GM12878 (cell line): ENCODE measurements around the gene MYOCOS. TPM values are rescaled to one million over a fixed set of nuclear protein-coding genes. Genes with fewer than 3 reads are reported as not detected.
A peak's percentile ranks its signal among the peaks of the same experiment; 100 is the strongest.

Source experiments
- ATAC-seq: fragments of 200-7000 bp; cut with Tn5 transposase; 3 replicates; pipeline ENCODE4 v1.9.1; 2020; ENCODE audit warnings: mild to moderate bottlenecking, moderate library complexity
- BruUV-seq: library from RNA; stranded (reverse); fragments of 400-500 nt; replicated peaks from 2 replicates; lab custom pipeline; 2021; lab: Mats Ljungman, UMichigan
- CTCF ChIA-PET: fragments of 300-600 bp; sonication (Branson Sonifier 250); formaldehyde crosslinking; extraction: SDS; loops from one replicate; lab custom pipeline; 2021; ENCODE audit warnings: inconsistent platforms; lab: Yijun Ruan, JAX
- POLR2A ChIA-PET: fragments of 350-600 bp; formaldehyde crosslinking; extraction: SDS; loops from one replicate; lab custom pipeline; 2021; ENCODE audit warnings: inconsistent platforms; lab: Charles Lee
- RAD21 ChIA-PET: fragments of 300-600 bp; sonication (Branson Sonifier 250); formaldehyde crosslinking; loops from one replicate; lab custom pipeline; 2023; ENCODE audit warnings: antibody characterized with exemption; ENCODE audit not compliant: unreplicated experiment; lab: Charles Lee
- SMC1A ChIA-PET: fragments of 300-600 bp; sonication (Branson Sonifier 250); formaldehyde crosslinking; loops from one replicate; lab custom pipeline; 2023; ENCODE audit not compliant: unreplicated experiment, uncharacterized antibody; lab: Charles Lee
- DNase-seq: peaks from one replicate; pipeline ENCODE4 v3.0.0-alpha.2; 2011; ENCODE audit warnings: low read depth, low spot score
- FAIRE-seq: peaks from 3 replicates; lab custom pipeline; 2011; peaks lifted over from hg19 to GRCh38; lab: Jason Lieb, UNC
- H2AFZ ChIP-seq: 2 replicates; pipeline ENCODE4 v1.6.0; 2011; ENCODE audit warnings: low read depth, low read length, control low read depth; ENCODE audit not compliant: control insufficient read depth
- H3K27ac ChIP-seq: 2 replicates; pipeline ENCODE4 v1.5.1; 2011; ENCODE audit warnings: control low read depth; ENCODE audit not compliant: control insufficient read depth, insufficient read depth
- H3K27me3 ChIP-seq, 2 experiments: replicated peaks in 1 of 2; 2 replicates each; pipeline versions ENCODE4 v1.6.0 to v1.6.1; 2011; ENCODE audit warnings: low read length in 1 of 2; ENCODE audit not compliant: control insufficient read depth in 2 of 2, insufficient read depth in 2 of 2
- H3K36me3 ChIP-seq, 2 experiments: 2 replicates each; pipeline ENCODE4 v1.5.1; 2011; ENCODE audit warnings: low read length in 1 of 2; ENCODE audit not compliant: control insufficient read depth in 2 of 2, insufficient read depth in 2 of 2
- H3K4me1 ChIP-seq: 2 replicates; pipeline ENCODE4 v1.6.1; 2011; ENCODE audit warnings: mild to moderate bottlenecking, low read length, moderate library complexity, mixed read lengths; ENCODE audit not compliant: control insufficient read depth, insufficient read depth
- H3K4me2 ChIP-seq: 2 replicates; pipeline ENCODE4 v1.6.0; 2011; ENCODE audit warnings: control low read depth; ENCODE audit not compliant: control insufficient read depth, insufficient read depth
- H3K4me3 ChIP-seq: fragments of 200-600 bp; sonication (generic); 2 replicates; pipeline ENCODE4 v1.5.1; 2016
- H3K79me2 ChIP-seq: 2 replicates; pipeline ENCODE4 v1.6.0; 2011; ENCODE audit warnings: low read length; ENCODE audit not compliant: control insufficient read depth, insufficient read depth
- H3K9ac ChIP-seq: 2 replicates; pipeline ENCODE4 v1.8.0; 2011; ENCODE audit warnings: low read length, control low read depth, mixed read lengths; ENCODE audit not compliant: control insufficient read depth, insufficient read depth
- H3K9me3 ChIP-seq: replicated peaks from 3 replicates; pipeline ENCODE4 v1.5.1; 2011; ENCODE audit warnings: mild to moderate bottlenecking, low read length; ENCODE audit not compliant: control insufficient read depth, insufficient read depth
- H4K20me1 ChIP-seq: 2 replicates; pipeline ENCODE4 v1.6.0; 2011; ENCODE audit not compliant: control insufficient read depth, insufficient read depth
- ATF7 ChIP-seq: fragments of 450-650 bp; IDR thresholded peaks from 2 replicates; pipeline ENCODE4 v1.6.1; 2016; ENCODE audit warnings: low read depth, mild to moderate bottlenecking
- BACH1 ChIP-seq: fragments of 450-650 bp; IDR thresholded peaks from 2 replicates; pipeline ENCODE4 v1.6.1; 2017; ENCODE audit warnings: mild to moderate bottlenecking, borderline replicate concordance
- BCL11A ChIP-seq: IDR thresholded peaks from 2 replicates; pipeline ENCODE4 v1.6.1; 2011; ENCODE audit warnings: low read depth, low read length
- BHLHE40 ChIP-seq, 2 experiments: fragments of 450-650 bp in 1 of 2; IDR thresholded peaks; 2 replicates each; pipeline ENCODE4 v1.6.1; 2011 to 2017; ENCODE audit warnings: low read depth in 2 of 2, borderline replicate concordance in 1 of 2, improper control_type of control experiment in 1 of 2, low read length in 1 of 2, mild to moderate bottlenecking in 1 of 2
- BRCA1 ChIP-seq: IDR thresholded peaks from 2 replicates; pipeline ENCODE4 v1.6.1; 2011; ENCODE audit warnings: low read depth, low read length, improper control_type of control experiment
- CEBPB ChIP-seq, 2 experiments: fragments of 150-350 bp in 1 of 2; IDR thresholded peaks; 2 replicates each; pipeline ENCODE4 v1.6.1; 2012 to 2014; ENCODE audit warnings: low read depth in 2 of 2, low read length in 2 of 2, borderline replicate concordance in 1 of 2, inconsistent platforms in 1 of 2
- DPF2 ChIP-seq: fragments of 450-650 bp; IDR thresholded peaks from 2 replicates; pipeline ENCODE4 v1.6.1; 2017; ENCODE audit warnings: mild to moderate bottlenecking
- IKZF1 ChIP-seq: fragments of 450-650 bp; conservative IDR thresholded peaks from 2 replicates; pipeline ENCODE4 v1.6.1; 2017; ENCODE audit warnings: antibody characterized with exemption, mild to moderate bottlenecking
- IKZF2 ChIP-seq, 2 experiments: fragments of 450-650 bp; IDR thresholded peaks; 2 replicates each; pipeline ENCODE4 v1.6.1; 2017; ENCODE audit warnings: mild to moderate bottlenecking in 2 of 2, moderate library complexity in 2 of 2
- MLLT1 ChIP-seq: fragments of 450-650 bp; IDR thresholded peaks from 2 replicates; pipeline ENCODE4 v1.6.1; 2016; ENCODE audit warnings: mild to moderate bottlenecking
- MTA2 ChIP-seq: fragments of 450-650 bp; IDR thresholded peaks from 2 replicates; pipeline ENCODE4 v1.6.1; 2016; ENCODE audit warnings: low read depth, mild to moderate bottlenecking, moderate library complexity
- NBN ChIP-seq: fragments of 450-650 bp; IDR thresholded peaks from 2 replicates; pipeline ENCODE4 v1.6.1; 2016
- PKNOX1 ChIP-seq: fragments of 450-650 bp; IDR thresholded peaks from 2 replicates; pipeline ENCODE4 v1.6.1; 2016; ENCODE audit warnings: mild to moderate bottlenecking
- RAD51 ChIP-seq: fragments of 450-650 bp; IDR thresholded peaks from 2 replicates; pipeline ENCODE4 v1.6.1; 2016; ENCODE audit warnings: moderate library complexity, mild to moderate bottlenecking, inconsistent platforms
- SMARCA5 ChIP-seq: fragments of 450-650 bp; IDR thresholded peaks from 2 replicates; pipeline ENCODE4 v1.6.1; 2017; ENCODE audit warnings: mild to moderate bottlenecking
- SP1 ChIP-seq: IDR thresholded peaks from one replicate; pipeline ENCODE4 v1.6.1; 2011; ENCODE audit warnings: low read depth, low read length
- STAT1 ChIP-seq: fragments of 450-650 bp; conservative IDR thresholded peaks from 2 replicates; pipeline ENCODE4 v1.6.1; 2014; ENCODE audit warnings: antibody characterized with exemption, mild to moderate bottlenecking
- WGBS: methylation state at CpG from one replicate; pipeline ENCODE4 v1.1.6; 2016; ENCODE audit warnings: low lambda C conversion rate; ENCODE audit not compliant: insufficient replicate concordance, insufficient coverage; ENCODE audit errors: missing lambda C conversion rate; 5-methylcytosine and 5-hydroxymethylcytosine counted together
- in situ Hi-C: fragments of 300-500 bp; cut with MboI; formaldehyde crosslinking; loops from 9 replicates; pipeline ENCODE4 v1.14.3; 2018; ENCODE audit warnings: mixed read lengths
- intact Hi-C: fragments of 100-400 bp; cut with micrococcal nuclease; formaldehyde crosslinking; loops from one replicate; pipeline ENCODE4 v1.14.2; 2022; ENCODE audit not compliant: unreplicated experiment
- polyA plus RNA-seq, 11 experiments: library from polyadenylated mRNA; depleted of rRNA in 4 of 11; unstranded in 6 of 11; stranded (reverse) in 5 of 11; fragments of >200 nt; fragmentation: Nextera tagmentation in 4 of 11; fragmentation: Illumina TruSeq in 1 of 11; extraction: Ambion mirVana in 4 of 11; extraction: Trizol in 1 of 11; gene quantifications; 1 replicate in 1 of 11; 2 replicates in 10 of 11; pipeline versions ENCODE4 v1.2.1 to v1.2.3, GENCODE V29; 2011 to 2016; ENCODE audit warnings: inconsistent platforms in 2 of 11, missing spikeins in 2 of 11, low read depth in 1 of 11
- total RNA-seq, 4 experiments: library from RNA; depleted of rRNA in 3 of 4; stranded (reverse); fragments of >200 nt in 3 of 4; fragmentation: Illumina TruSeq in 1 of 4; extraction: Trizol in 1 of 4; gene quantifications; 2 replicates each; pipeline versions ENCODE4 v1.2.1 to v1.2.3, GENCODE V29; 2013 to 2021
- TF ChIP-seq, protein P1 (sequence below): IDR thresholded peaks from 2 replicates; pipeline ENCODE4 v1.6.1; 2012; ENCODE audit warnings: low read depth, low read length, improper control_type of control experiment
- TF ChIP-seq, protein P2 (sequence below): IDR thresholded peaks from 2 replicates; pipeline ENCODE4 v1.6.1; 2011; ENCODE audit warnings: mild to moderate bottlenecking, low read depth, low read length, moderate library complexity; ENCODE audit not compliant: insufficient replicate concordance

The MYOCOS gene
- total and polyA plus RNA-seq, 10 of the 15 experiments (the other 5 are each of a cell fraction or from before 2014, with no cell fraction given) = 0.12 to 0.24 (median 0.16) TPM; not detected in 4

- no peak overlapping the region for H3K9ac ChIP-seq
- no peaks in the 10 kb centered on the region for H4K20me1 ChIP-seq
- intact Hi-C loops = loop anchor here (5.0 to 10.0 kb wide), 2 partner anchors 41 to 748 kb away; no protein-coding TSS in a partner anchor
- in situ Hi-C loops = no loop called here
- WGBS = 63% methylated on average over 10 of the region's 10 CpGs
- DNase-seq (peak; percentile 63), FAIRE-seq (no peak), ATAC-seq (peak; percentile 61)
- H3K36me3 ChIP-seq = no peaks in the 10 kb centered on the region
- peaks cover 5% of the 10 kb centered on the region for H3K4me1 ChIP-seq
- ChIA-PET POLR2A (interaction anchor here (0.7 to 2.4 kb wide), 10 partner anchors 9 to 121 kb away, joined by 3 to 9 read pairs (median 5); partner anchors contain the start of genes MYOCOS and PRRC2C), RAD21 (interaction anchor here (0.8 to 3.4 kb wide), 8 partner anchors 9 to 293 kb away, joined by 3 to 12 read pairs (median 5); partner anchors contain the start of genes FMO4 and MYOCOS), SMC1A (interaction anchor here (0.6 to 6.8 kb wide), 9 partner anchors 12 to 106 kb away, joined by 3 to 78 read pairs (median 8); partner anchors contain the start of gene MYOCOS), CTCF (interaction anchor here (0.7 to 2.1 kb wide), 5 partner anchors 8 to 131 kb away, joined by 3 to 15 read pairs (median 3); partner anchors contain the start of genes MYOCOS and PRRC2C)
- H3K9me3 ChIP-seq = no peaks in the 10 kb centered on the region; the same call in 2 of the 3 replicates
- no peak overlapping the region; the same call in 1 of the 2 replicates for H3K4me2 ChIP-seq
- no TSS peak for BruUV-seq
- H2AFZ ChIP-seq = peak overlapping the region; percentile 92
- peak overlapping the region; percentile 31; the same call in 1 of the 2 replicates for H3K27ac ChIP-seq
- no peaks in the 10 kb centered on the region for H3K27me3 ChIP-seq
- H3K4me3 ChIP-seq = no peak overlapping the region
- H3K79me2 ChIP-seq = no peaks in the 10 kb centered on the region
- TF ChIP-seq RAD51 (peak; percentile 59; the same call in 1 of the 2 replicates), IKZF1 (peak; percentile 57), NBN (peak; percentile 72; the same call in 1 of the 2 replicates), IKZF2 (IDR thresholded peaks at IDR 0.05) (peak; percentile 56 to 78; a peak in 2 of 4 replicates), MTA2 (peak; percentile 68; the same call in 1 of the 2 replicates), ATF7 (0 out of 2 replicates have a peak, but pooled peaks have one; percentile 31), BRCA1 (no peak), BCL11A (0 out of 2 replicates have a peak, but pooled peaks have one; percentile 16), BACH1 (peak; percentile 31; the same call in 1 of the 2 replicates), PKNOX1 (peak; percentile 90), SP1 (no peak), DPF2 (peak; percentile 81), STAT1 (no peak), CEBPB (IDR thresholded peaks at IDR 0.05; ENCODE audit: borderline replicate concordance in 1 of 2, low read depth in 2 of 2, low read length in 2 of 2) (peak in 1 of 2 experiments; percentile 59; a peak in 2 of 4 replicates), BHLHE40 (IDR thresholded peaks at IDR 0.05; ENCODE audit: borderline replicate concordance in 1 of 2, low read depth in 2 of 2, low read length in 1 of 2) (peak in 1 of 2 experiments; percentile 18; a peak in 1 of 4 replicates), MLLT1 (peak; percentile 71; the same call in 1 of the 2 replicates), SMARCA5 (0 out of 2 replicates have a peak, but pooled peaks have one; percentile 13)
- TF ChIP-seq, protein P1, sequence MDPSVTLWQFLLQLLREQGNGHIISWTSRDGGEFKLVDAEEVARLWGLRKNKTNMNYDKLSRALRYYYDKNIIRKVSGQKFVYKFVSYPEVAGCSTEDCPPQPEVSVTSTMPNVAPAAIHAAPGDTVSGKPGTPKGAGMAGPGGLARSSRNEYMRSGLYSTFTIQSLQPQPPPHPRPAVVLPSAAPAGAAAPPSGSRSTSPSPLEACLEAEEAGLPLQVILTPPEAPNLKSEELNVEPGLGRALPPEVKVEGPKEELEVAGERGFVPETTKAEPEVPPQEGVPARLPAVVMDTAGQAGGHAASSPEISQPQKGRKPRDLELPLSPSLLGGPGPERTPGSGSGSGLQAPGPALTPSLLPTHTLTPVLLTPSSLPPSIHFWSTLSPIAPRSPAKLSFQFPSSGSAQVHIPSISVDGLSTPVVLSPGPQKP = no peak
- TF ChIP-seq, protein P2, sequence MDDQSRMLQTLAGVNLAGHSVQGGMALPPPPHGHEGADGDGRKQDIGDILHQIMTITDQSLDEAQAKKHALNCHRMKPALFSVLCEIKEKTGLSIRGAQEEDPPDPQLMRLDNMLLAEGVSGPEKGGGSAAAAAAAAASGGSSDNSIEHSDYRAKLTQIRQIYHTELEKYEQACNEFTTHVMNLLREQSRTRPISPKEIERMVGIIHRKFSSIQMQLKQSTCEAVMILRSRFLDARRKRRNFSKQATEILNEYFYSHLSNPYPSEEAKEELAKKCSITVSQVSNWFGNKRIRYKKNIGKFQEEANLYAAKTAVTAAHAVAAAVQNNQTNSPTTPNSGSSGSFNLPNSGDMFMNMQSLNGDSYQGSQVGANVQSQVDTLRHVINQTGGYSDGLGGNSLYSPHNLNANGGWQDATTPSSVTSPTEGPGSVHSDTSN = peak; percentile 74
Measured at GRCh38 chr1:171606402-171606941, 15.6 kb upstream of the MYOCOS start.
